ENCODE data around the gene KLF11.
"Not testable (repeated sequence)": the region's sequence is repeated elsewhere in the genome, so short reads cannot be mapped to it uniquely, and the experiment has no call there.

Gene KLF11

DNA sequence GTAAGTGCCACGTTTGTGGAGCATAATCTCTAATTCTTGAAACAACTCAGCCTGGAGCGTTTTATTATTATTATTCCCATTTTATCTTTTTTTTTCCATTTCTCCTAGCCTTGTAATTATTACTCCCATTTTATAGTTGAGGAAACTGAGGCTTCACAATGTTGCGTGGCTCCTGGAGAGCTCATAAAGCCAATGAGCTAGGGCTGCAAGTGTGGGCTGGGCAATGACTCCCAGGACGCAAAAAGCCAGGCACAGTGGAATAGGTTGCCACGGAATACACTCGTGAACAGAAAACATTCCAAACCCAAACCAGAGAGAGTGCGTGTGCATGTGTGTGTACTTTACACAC, 13.5 kb upstream of the KLF11 start:
- Mint-ChIP-seq H3K27ac (peak overlapping the region; percentile 93), H3K4me3 (peak overlapping the region; percentile 74), H3K4me1 (peaks cover 30% of the 10 kb centered on the region), H3K36me3 (no peaks in the 10 kb centered on the region), H3K9me3 (no peaks in the 10 kb centered on the region)
- ATAC-seq: no peak
- no peak for DNase-seq (ENCODE audit: low spot score in 2 of 2)

DNA sequence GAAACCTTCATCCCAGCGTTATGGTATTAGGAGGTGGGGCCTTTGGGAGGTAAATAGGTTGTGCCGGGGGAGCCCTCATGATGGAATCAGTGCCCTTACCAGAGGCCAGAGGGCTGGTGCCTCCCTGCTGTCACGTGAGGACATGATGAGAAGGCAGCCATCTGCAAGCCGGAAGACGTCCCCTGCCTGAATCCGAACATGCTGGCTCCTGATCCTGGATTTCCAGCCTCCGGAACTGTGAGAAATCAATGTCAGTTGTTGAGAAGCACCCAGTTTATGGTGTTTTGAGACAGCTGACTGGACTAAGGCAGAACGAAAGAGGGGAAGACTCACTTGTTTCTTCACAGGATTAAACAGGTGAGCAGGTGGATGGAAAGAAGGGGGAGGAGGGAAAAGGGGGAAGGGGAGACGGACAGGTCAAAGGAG, 13.0 kb upstream of the KLF11 start:
- Mint-ChIP-seq H3K36me3 (no peaks in the 10 kb centered on the region), H3K9me3 (no peaks in the 10 kb centered on the region), H3K27ac (peak overlapping the region; percentile 93), H3K4me3 (peak overlapping the region; percentile 74), H3K4me1 (peaks cover 35% of the 10 kb centered on the region)
- ATAC-seq (no peak), DNase-seq (ENCODE audit: low spot score in 2 of 2) (no peak)

DNA sequence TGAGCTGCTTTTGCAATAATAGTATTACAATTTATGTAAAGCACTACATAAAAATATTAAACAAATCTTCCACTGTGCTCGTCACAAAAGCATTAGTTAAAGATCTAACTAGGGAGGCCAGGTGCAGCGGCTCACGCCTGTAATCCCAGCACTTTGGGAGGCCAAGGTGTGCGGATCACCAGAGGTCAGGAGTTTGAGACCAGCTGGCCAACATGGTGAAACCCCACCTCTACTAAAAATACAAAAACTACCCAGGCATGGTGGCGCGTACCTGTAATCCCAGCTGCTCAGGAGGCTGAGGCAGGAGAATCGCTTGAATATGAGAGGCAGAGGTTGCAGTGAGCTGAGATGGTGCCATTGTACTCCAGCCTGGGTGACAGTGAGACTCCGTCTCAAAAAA, 12.6 kb upstream of the KLF11 start:
- H3K36me3 Mint-ChIP-seq; ATAC-seq; H3K4me3 Mint-ChIP-seq; H3K9me3 Mint-ChIP-seq; DNase-seq (ENCODE audit: low spot score in 2 of 2): not testable (repeated sequence)
- H3K4me1 Mint-ChIP-seq: peaks cover 40% of the 10 kb centered on the region
- H3K27ac Mint-ChIP-seq: peak overlapping the region; percentile 93

DNA sequence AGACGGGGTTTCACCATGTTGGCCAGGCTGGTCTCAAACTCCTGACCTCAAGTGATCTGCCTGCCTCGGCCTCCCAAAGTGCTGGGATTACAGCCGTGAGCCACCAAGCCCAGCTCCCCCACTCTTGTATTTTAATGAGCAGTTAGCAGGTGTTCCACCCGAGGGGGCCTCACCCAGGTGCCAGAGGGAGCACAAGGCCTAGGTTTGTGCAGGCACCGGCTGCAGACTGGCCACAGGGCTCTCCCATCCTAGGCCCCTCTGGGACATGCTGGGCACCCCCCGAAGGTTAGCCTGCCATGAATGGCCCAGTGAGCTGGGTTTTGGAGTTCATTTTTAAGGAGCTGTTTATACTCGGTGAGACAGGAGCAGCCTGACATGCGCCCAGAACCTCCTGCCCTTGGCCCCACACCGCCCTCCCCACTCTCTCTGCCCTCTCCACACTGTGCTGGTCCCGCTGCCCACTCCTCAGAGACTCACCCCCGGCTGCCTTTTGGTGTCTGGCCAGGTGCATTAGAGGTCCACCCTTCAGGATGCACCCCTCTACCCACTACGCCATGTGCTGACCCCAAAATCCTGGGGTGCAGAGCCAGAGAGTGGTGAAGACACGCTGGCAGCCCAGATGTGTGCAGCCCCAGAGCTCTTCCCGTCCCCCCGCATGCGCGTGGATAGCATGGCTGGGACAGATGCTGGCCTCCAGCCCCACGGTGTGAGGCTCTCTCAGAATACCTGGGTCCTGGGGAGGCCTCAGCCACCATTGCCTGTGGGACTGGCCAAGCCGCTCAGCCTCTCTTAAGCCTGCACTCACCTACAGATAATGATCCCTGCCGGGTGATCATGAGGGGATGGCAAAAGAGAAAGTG, 11.2 kb upstream of the KLF11 start:
- no peak overlapping the region for H3K4me3 Mint-ChIP-seq
- DNase-seq (ENCODE audit: low spot score in 2 of 2) (no peak), ATAC-seq (no peak)
- peak overlapping the region; percentile 29 for H3K27ac Mint-ChIP-seq
- peaks cover 53% of the 10 kb centered on the region for H3K4me1 Mint-ChIP-seq
- H3K36me3 Mint-ChIP-seq: no peaks in the 10 kb centered on the region
- H3K9me3 Mint-ChIP-seq: no peaks in the 10 kb centered on the region

DNA sequence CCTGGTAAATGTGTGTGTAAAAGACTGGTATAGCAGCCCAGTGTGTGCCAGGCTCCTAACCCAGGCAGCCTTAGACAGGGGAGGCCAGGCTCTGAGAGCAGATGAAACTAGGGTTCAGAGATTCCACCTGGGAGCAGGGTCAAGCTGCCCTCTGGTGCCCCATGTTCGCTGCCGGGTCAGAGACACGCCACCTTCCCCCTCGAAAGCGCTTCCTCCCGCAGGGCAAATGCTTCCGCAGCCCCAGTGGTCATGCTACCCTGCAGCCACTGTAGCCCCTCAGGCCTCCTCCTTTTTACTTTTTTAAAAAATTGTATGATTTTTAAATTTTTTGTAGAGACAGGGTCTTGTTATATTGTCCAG, 10.6 kb upstream of the KLF11 start:
- no peak for ATAC-seq
- Mint-ChIP-seq H3K9me3 (no peaks in the 10 kb centered on the region), H3K4me3 (no peak overlapping the region), H3K27ac (no peak overlapping the region), H3K4me1 (peaks cover 56% of the 10 kb centered on the region), H3K36me3 (no peaks in the 10 kb centered on the region)
- DNase-seq (ENCODE audit: low spot score in 2 of 2): no peak

DNA sequence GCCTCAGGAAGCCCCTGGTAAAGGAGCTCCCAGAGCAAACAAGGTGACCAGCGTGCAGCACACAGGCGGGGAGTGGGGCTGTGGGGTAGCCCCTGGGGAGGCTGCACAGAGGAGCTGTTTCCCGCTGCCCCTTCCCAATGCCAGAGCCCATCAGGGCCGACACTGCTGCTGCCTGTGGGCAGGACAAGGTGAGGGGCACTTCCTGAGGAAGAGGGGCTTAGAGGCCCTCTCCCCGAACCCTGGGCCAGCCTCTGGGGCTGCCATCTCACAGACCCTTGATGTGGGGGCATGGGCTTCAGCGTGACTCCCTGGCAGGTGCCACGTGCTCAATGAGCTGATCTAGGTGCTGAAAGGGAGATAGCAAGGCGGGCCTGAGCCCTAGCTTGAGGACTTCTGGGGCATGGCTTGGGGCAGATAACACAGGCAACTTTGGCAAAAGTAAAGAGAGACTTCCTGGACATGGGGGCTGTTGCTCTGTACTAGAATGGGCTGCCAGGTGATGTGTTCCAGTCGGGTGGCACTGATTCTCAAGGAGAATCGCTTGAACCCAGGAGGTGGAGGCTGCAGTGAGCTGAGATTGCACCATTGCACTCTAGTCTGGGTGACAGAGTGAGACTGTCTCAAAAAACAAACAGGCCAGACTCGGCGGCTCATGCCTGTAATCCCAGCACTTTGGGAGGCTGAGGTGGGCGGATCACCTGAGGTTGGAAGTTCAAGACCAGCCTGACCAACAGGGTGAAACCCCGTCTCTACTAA, 9.9 kb upstream of the KLF11 start:
- Mint-ChIP-seq H3K4me3 (no peak overlapping the region), H3K4me1 (peaks cover 62% of the 10 kb centered on the region), H3K9me3 (no peaks in the 10 kb centered on the region), H3K36me3 (no peaks in the 10 kb centered on the region), H3K27ac (no peak overlapping the region)
- no peak for ATAC-seq
- DNase-seq (ENCODE audit: low spot score in 2 of 2): no peak

DNA sequence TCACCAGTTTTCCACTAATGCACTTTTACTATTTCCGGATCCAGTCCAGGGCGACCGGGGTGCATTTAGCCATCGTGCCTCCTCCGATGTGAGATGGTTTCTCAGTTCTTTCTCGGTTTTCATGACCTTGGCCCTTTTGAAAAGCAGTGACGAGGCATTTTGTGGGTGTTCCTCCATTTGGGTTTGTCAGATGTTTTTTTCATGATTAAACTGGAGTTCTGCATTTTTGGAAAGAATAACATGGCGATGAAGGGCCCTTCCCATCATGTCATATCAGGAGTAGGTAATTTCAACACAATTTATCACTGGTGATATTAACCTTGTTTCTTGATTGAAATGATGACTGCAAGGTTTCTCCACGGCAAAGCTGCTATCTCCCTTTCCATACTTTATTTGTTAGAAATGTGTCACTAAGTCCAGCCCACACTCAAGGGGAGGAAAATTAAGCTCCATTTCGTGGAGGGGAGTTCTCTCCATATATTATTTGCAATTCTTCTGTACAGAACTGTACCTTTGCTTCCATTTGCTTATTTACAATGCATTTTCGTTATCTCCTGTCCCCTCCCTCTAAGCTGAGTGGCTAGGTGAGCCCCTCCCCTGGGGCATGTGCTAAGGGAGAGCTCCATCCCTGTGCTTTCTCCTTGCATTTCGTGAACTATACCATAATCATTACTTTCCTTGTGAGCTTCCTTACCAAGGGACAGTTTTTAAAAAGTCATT, 8.9 kb upstream of the KLF11 start:
- peaks cover 55% of the 10 kb centered on the region for H3K4me1 Mint-ChIP-seq
- ATAC-seq: no peak

DNA sequence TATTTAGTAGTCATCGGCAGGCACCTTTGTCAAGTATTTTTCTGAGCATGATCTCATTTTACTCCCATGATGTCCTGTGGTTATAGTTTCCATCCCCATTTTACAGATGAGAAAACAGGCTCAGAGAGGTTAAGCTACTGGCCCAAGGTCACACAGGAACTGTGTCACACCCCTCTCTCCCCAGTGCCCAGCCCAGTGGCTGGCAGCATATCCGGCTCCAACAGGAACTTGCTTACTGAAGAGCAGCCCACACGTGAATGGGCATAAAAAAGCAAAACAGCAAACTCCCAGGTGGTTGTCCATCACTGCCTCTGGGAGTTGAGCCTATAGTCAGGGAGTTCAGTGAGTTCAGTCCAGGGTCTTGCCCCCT, 8.3 kb upstream of the KLF11 start:
- peak; percentile 9 for ATAC-seq
- Mint-ChIP-seq H3K9me3 (no peaks in the 10 kb centered on the region), H3K27ac (peak overlapping the region; percentile 71), H3K4me3 (peak overlapping the region; percentile 17), H3K4me1 (peaks cover 50% of the 10 kb centered on the region), H3K36me3 (no peaks in the 10 kb centered on the region)
- DNase-seq (ENCODE audit: low spot score in 2 of 2): no peak

More for the DNA sequence above, 8.9 kb upstream of the KLF11 start:
- H3K27ac Mint-ChIP-seq: peak overlapping the region; percentile 71
- H3K4me3 Mint-ChIP-seq: peak overlapping the region; percentile 17
- H3K36me3 Mint-ChIP-seq: no peaks in the 10 kb centered on the region
- no peak for DNase-seq (ENCODE audit: low spot score in 2 of 2)
- H3K9me3 Mint-ChIP-seq: no peaks in the 10 kb centered on the region

DNA sequence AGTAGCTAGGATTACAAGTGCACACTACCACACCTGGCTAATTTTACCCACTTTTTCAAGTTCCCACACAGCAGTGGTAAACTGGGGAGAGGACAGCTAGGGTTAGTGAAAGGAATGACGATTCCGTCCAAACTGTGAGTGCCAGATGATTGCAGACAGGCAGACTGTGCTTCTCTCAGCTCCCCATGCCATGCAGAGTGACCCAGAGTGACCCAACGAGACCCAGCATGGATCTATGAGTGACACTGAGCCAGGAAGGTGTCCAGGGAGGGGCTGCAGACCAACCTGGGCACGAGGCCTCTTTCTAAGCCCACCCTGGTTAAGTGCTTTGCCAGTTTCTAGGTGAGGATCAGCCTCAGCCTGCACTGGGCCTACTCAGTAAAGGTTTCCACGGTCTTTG, 7.7 kb upstream of the KLF11 start:
- ATAC-seq (no peak), DNase-seq (ENCODE audit: low spot score in 2 of 2) (no peak)
- peak overlapping the region; percentile 71 for H3K27ac Mint-ChIP-seq
- H3K4me1 Mint-ChIP-seq: peaks cover 45% of the 10 kb centered on the region
- peak overlapping the region; percentile 17 for H3K4me3 Mint-ChIP-seq
- no peaks in the 10 kb centered on the region for H3K36me3 Mint-ChIP-seq
- H3K9me3 Mint-ChIP-seq: no peaks in the 10 kb centered on the region

DNA sequence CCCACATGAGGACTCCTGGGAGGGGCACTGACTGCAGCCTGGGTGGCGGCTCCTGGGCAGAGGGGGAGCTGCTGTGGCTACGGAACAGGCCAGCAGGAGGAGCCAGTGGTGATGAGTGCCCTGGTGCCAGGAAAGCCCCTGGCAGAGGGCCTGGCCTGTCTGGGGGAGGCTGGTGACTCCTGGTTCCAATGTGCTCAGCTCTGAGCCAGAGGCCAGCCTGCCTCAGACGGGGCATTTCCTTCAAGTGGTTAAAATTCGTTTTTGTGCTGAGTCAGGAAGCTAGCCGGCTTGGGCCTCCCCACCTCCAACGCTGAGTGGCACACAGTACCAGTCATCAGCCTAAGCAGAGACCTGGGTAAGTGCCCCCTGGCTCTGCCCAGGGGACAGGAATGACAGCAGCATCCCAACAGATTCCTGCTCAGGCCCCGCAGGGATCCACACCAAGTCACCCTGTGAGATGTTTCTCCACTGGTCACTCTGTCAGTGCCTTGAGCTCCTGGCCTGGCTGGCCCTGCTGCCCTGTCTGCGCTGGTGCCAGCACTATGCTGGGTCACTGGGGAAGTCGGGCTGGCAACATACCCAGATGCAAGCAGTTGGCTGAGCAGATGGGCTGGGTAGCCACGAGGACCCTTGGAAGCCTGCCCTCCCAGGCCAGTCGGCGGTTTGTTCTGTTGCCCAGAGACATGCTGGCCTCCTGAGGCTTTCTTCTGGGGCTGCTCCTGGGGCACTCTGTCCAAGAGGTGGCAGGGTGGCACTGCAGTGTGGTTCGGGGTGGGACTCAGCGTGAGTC, 7.1 kb upstream of the KLF11 start:
- Mint-ChIP-seq H3K9me3 (no peaks in the 10 kb centered on the region), H3K27ac (peak overlapping the region; percentile 71), H3K36me3 (no peaks in the 10 kb centered on the region), H3K4me3 (peak overlapping the region; percentile 17), H3K4me1 (peaks cover 45% of the 10 kb centered on the region)
- DNase-seq (ENCODE audit: low spot score in 2 of 2) (peak; percentile 44 to 72), ATAC-seq (peak; percentile 92)

DNA sequence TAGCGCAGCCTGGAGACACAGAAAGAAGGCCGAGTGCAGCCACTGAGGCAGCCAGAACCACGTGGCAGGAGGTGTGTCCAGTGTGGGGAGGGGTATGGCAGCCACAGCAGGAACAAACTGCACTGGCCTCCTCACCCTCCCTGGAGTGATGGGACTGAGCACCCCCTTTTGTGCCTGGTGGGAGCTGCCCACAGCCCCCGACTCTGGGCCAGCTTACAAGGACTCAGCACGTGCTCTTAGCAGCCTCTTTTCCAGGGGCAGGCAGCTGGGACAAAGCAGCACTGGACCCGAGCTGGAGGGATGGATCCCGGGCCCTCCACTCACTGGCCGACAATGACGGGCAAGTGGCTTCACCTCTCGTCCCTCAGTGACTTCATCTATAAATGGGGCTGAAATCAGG, 5.2 kb upstream of the KLF11 start:
- no peak for DNase-seq (ENCODE audit: low spot score in 2 of 2)
- H3K4me3 Mint-ChIP-seq: no peak overlapping the region
- no peak overlapping the region for H3K27ac Mint-ChIP-seq
- no peak for ATAC-seq
- H3K36me3 Mint-ChIP-seq: peaks cover 10% of the 10 kb centered on the region
- peaks cover 55% of the 10 kb centered on the region for H3K4me1 Mint-ChIP-seq
- no peaks in the 10 kb centered on the region for H3K9me3 Mint-ChIP-seq

DNA sequence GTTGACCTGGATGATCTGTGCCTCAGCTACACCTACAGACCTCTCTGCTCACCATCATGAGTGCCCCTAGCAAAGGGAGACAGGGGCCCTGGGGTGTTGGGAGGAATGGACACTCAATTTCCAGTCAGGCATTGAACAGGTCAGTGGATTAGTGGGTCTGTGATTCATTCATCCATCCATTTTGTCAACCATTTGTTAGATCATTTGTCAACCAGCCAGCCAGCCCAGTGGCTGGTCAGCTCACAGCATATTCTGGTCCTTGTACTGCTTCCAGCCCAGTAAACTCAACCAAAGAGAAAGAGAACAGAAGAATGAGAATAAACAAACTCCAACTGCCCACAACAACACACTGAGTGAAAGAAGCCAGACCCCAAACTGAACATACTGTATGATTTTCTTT, 4.6 kb upstream of the KLF11 start:
- no peak overlapping the region for H3K27ac Mint-ChIP-seq
- H3K4me3 Mint-ChIP-seq: no peak overlapping the region
- ATAC-seq (no peak), DNase-seq (ENCODE audit: low spot score in 2 of 2) (no peak)
- peaks cover 14% of the 10 kb centered on the region for H3K36me3 Mint-ChIP-seq
- H3K4me1 Mint-ChIP-seq: peaks cover 55% of the 10 kb centered on the region
- no peaks in the 10 kb centered on the region for H3K9me3 Mint-ChIP-seq

DNA sequence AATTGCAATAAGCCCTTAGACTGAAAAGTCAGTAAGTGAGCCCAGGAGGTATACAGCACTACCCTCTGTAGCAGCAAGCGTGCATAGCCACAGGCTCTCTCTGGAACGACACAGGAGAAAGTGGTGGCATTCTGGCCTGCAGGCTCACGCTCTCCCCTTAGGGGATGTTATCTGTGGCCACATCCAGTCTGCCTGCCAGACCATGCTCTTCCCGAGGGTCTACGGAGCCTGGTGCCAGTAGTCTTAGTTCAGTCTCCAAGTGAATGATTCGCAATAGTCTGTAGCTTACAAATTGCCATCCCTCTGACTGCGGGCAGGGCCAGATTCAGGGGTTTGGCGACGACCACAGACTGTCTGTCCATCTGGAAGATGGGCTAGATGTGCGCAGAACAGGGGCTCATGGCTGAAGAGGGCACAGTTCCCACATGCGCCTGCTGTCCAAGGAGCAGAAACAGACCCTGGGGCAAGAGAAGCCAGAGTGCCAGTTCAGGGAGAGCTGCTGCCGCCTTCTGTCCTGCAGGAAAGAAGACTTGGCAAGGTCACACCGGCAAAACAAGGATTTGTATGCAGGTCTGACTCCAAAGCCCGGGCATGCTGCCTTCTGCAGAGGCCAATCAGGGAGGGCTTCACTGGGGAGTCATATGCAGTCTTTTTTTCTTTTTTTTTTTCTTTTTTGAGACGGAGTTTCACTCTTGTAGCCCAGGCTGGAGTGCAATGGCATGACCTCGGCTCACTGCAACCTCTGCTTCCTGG, 3.5 kb upstream of the KLF11 start:
- H3K4me3 Mint-ChIP-seq: no peak overlapping the region
- no peak for DNase-seq (ENCODE audit: low spot score in 2 of 2)
- ATAC-seq: no peak
- H3K36me3 Mint-ChIP-seq: peaks cover 24% of the 10 kb centered on the region
- H3K4me1 Mint-ChIP-seq: peaks cover 47% of the 10 kb centered on the region
- H3K27ac Mint-ChIP-seq: no peak overlapping the region
- no peaks in the 10 kb centered on the region for H3K9me3 Mint-ChIP-seq

DNA sequence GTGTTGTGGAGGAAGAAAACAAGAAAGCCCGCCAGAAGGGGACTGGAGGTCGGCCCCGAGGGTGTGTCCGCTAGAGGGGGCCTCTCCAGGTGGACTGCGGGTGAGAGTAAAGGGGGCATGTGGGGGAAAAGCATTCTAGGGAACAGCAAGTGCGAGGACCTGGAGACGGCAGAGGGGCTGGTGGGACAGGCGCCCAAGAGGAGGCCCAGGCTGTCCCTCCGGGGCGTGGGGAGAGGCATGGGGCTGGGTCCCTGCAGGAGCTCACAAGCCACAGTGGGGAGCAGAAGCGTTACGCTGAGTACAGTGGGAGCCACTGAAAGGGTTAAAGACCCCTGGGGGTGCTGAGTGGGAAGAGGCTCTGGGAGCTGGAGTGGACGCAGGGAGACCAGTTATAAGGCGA, 1.6 kb upstream of the KLF11 start:
- DNase-seq (ENCODE audit: low spot score in 2 of 2) (no peak), ATAC-seq (no peak)
- Mint-ChIP-seq H3K4me1 (peaks cover 36% of the 10 kb centered on the region), H3K36me3 (peaks cover 33% of the 10 kb centered on the region), H3K9me3 (no peaks in the 10 kb centered on the region), H3K27ac (peak overlapping the region; percentile 95), H3K4me3 (peak overlapping the region; percentile 82)
